ENCODE measurements around the gene GATA6.

DNA sequence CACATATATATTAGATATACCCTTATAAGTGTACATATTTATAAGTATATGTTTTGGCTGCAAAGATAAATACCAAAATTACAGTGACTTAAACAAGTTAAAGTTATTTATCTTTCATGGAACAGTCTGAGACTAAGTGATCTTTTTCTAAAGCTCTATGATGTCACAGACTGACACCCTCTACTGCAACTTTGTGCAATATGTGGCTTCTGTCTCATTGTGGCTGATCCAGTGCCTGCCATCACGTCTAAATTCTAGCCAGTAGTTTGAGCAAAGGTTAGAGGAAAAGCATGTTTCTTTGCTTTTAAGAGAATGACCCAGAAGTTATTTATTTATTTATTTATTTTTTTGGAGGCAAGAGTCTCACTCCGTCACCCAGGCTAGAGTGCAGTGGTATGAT lies 13.8 kb upstream of the GATA6 start:
- TF ChIP-seq, protein P1, sequence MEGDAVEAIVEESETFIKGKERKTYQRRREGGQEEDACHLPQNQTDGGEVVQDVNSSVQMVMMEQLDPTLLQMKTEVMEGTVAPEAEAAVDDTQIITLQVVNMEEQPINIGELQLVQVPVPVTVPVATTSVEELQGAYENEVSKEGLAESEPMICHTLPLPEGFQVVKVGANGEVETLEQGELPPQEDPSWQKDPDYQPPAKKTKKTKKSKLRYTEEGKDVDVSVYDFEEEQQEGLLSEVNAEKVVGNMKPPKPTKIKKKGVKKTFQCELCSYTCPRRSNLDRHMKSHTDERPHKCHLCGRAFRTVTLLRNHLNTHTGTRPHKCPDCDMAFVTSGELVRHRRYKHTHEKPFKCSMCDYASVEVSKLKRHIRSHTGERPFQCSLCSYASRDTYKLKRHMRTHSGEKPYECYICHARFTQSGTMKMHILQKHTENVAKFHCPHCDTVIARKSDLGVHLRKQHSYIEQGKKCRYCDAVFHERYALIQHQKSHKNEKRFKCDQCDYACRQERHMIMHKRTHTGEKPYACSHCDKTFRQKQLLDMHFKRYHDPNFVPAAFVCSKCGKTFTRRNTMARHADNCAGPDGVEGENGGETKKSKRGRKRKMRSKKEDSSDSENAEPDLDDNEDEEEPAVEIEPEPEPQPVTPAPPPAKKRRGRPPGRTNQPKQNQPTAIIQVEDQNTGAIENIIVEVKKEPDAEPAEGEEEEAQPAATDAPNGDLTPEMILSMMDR (IDR thresholded peaks at IDR 0.05; ENCODE audit: control extremely low read depth in 1 of 3, insufficient read depth in 1 of 3, low read depth in 1 of 3, low read length in 3 of 3) = no peak
- TF ChIP-seq SIX5 (IDR thresholded peaks at IDR 0.05; ENCODE audit: low read depth, low read length) = no peak
- TF ChIP-seq JUN (IDR thresholded peaks at IDR 0.05; ENCODE audit: low read depth, low read length) = no peak
- TF ChIP-seq RNF2 (IDR thresholded peaks at IDR 0.05; ENCODE audit: borderline replicate concordance, low read depth, low read length, missing control alignments, poor library complexity, severe bottlenecking) = no peak
